SK-N-SH treated with all-trans-retinoic acid at 6 μM for 48 hours (cell line): ENCODE data around the gene ANK2.

ENCODE experiments used
- TF ChIP-seq, protein P1 (sequence below): fragments of 250-450 bp; sonication (Bioruptor Pico); IDR thresholded peaks from 2 replicates; pipeline ENCODE4 v1.8.0; 2021; ENCODE audit warnings: low read depth, mild to moderate bottlenecking, moderate library complexity, borderline replicate concordance
- TF ChIP-seq, protein P2 (sequence below): fragments of 250-450 bp; sonication (Bioruptor Pico); IDR thresholded peaks from 2 replicates; pipeline ENCODE4 v1.5.1; 2021; ENCODE audit warnings: mild to moderate bottlenecking, moderate library complexity

DNA sequence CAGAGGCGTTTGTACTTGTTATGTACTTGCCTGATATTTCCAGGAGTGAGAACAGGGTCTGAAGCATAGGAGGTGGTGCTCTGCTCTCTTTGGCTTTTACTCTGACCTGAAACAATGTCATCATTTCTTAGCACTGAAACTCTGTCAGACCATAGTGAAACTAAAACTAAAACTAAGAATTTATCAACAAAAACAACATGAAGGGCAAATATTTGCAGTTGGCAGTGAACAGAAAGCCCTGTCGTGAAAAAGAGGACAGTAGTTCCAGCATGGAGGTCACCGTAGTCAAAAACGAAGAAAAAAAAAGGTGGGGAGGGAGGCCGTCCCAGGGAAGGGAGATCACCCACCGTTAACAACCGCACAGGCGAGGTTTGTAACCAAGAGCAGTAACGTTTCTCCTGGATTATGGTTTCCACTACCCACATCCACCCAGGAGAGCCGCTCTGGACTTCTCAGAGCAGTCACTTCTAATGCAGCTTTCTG, 97.5 kb downstream of the ANK2 start:
- TF ChIP-seq, protein P1, sequence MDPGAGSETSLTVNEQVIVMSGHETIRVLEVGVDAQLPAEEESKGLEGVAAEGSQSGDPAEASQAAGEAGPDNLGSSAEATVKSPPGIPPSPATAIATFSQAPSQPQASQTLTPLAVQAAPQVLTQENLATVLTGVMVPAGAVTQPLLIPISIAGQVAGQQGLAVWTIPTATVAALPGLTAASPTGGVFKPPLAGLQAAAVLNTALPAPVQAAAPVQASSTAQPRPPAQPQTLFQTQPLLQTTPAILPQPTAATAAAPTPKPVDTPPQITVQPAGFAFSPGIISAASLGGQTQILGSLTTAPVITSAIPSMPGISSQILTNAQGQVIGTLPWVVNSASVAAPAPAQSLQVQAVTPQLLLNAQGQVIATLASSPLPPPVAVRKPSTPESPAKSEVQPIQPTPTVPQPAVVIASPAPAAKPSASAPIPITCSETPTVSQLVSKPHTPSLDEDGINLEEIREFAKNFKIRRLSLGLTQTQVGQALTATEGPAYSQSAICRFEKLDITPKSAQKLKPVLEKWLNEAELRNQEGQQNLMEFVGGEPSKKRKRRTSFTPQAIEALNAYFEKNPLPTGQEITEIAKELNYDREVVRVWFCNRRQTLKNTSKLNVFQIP, result no peak
- TF ChIP-seq, protein P2, sequence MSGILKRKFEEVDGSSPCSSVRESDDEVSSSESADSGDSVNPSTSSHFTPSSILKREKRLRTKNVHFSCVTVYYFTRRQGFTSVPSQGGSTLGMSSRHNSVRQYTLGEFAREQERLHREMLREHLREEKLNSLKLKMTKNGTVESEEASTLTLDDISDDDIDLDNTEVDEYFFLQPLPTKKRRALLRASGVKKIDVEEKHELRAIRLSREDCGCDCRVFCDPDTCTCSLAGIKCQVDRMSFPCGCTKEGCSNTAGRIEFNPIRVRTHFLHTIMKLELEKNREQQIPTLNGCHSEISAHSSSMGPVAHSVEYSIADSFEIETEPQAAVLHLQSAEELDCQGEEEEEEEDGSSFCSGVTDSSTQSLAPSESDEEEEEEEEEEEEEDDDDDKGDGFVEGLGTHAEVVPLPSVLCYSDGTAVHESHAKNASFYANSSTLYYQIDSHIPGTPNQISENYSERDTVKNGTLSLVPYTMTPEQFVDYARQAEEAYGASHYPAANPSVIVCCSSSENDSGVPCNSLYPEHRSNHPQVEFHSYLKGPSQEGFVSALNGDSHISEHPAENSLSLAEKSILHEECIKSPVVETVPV (CRISPR knock-in tag), result no peak
